Measurements from ENCODE around the gene TM2D3. TPM values are rescaled to one million over a fixed set of nuclear protein-coding genes. Genes with fewer than 3 reads are reported as not detected.
"Not testable (repeated sequence)": the region's sequence is repeated elsewhere in the genome, so short reads cannot be mapped to it uniquely, and the experiment has no call there.

The TM2D3 gene
- total RNA-seq, 2 donors from 2014 or later: 48.6 to 67.0 TPM

- H3K4me1 ChIP-seq (replicated peaks): no peaks in the 10 kb centered on the region
- TF ChIP-seq POLR2A (IDR thresholded peaks at IDR 0.05) (no peak), CTCF (IDR thresholded peaks at IDR 0.05) (no peak), POLR2AphosphoS5 (IDR thresholded peaks at IDR 0.05) (no peak)
- WGBS: 97% methylated on average over 3 of the region's 3 CpGs
- H3K4me3 ChIP-seq: no peak overlapping the region
- intact Hi-C loops (cut with DNase I): no loop called here
- no peaks in the 10 kb centered on the region for H3K36me3 ChIP-seq
- H3K27me3 ChIP-seq (replicated peaks; ENCODE audit: insufficient read depth): no peaks in the 10 kb centered on the region
- H3K9me3 ChIP-seq: no peaks in the 10 kb centered on the region
- DNase-seq (ENCODE audit: low spot score): no peak
- no peak overlapping the region for H3K27ac ChIP-seq
Measured at GRCh38 chr15:101633356-101633755, 18.8 kb downstream of the TM2D3 start.

GRCh38 chr15:101626729-101627128 lies 25.5 kb downstream of the TM2D3 start:
- intact Hi-C loops (cut with DNase I); H3K27ac ChIP-seq: not testable (repeated sequence)

GRCh38 chr15:101625980-101626379 lies 26.2 kb downstream of the TM2D3 start:
- Histone ChIP-seq H3K27me3 (replicated peaks; ENCODE audit: insufficient read depth) (no peaks in the 10 kb centered on the region), H3K36me3 (no peaks in the 10 kb centered on the region), H3K4me1 (replicated peaks) (no peaks in the 10 kb centered on the region), H3K4me3 (no peak overlapping the region), H3K9me3 (no peaks in the 10 kb centered on the region), H3K27ac (no peak overlapping the region)
- TF ChIP-seq POLR2A (IDR thresholded peaks at IDR 0.05): no peak
- TF ChIP-seq CTCF (IDR thresholded peaks at IDR 0.05): no peak
- TF ChIP-seq POLR2AphosphoS5 (IDR thresholded peaks at IDR 0.05): no peak
- intact Hi-C loops (cut with DNase I): no loop called here
- DNase-seq (ENCODE audit: low spot score): no peak
- WGBS: 100% methylated on average over 1 of the region's 1 CpG

More at GRCh38 chr15:101626729-101627128, 25.5 kb downstream of the TM2D3 start:
- H3K9me3 ChIP-seq; H3K4me1 ChIP-seq (replicated peaks); H3K27me3 ChIP-seq (replicated peaks; ENCODE audit: insufficient read depth); H3K36me3 ChIP-seq; H3K4me3 ChIP-seq; DNase-seq (ENCODE audit: low spot score): not testable (repeated sequence)
- WGBS: 83% methylated on average over 9 of the region's 15 CpGs

- TF ChIP-seq CTCF (IDR thresholded peaks at IDR 0.05) (no peak), POLR2A (IDR thresholded peaks at IDR 0.05) (no peak), POLR2AphosphoS5 (IDR thresholded peaks at IDR 0.05) (no peak)
- Histone ChIP-seq H3K4me1 (replicated peaks) (no peaks in the 10 kb centered on the region), H3K9me3 (no peaks in the 10 kb centered on the region), H3K4me3 (no peak overlapping the region), H3K36me3 (no peaks in the 10 kb centered on the region), H3K27me3 (replicated peaks; ENCODE audit: insufficient read depth) (no peaks in the 10 kb centered on the region), H3K27ac (no peak overlapping the region)
- 100% methylated on average over 1 of the region's 1 CpG for WGBS
- intact Hi-C loops (cut with DNase I): no loop called here
- no peak for DNase-seq (ENCODE audit: low spot score)
Measured at GRCh38 chr15:101625184-101625583, 27.0 kb downstream of the TM2D3 start.

- WGBS: 98% methylated on average over 6 of the region's 6 CpGs
- intact Hi-C loops (cut with DNase I): no loop called here
- Histone ChIP-seq H3K9me3 (no peaks in the 10 kb centered on the region), H3K27ac (no peak overlapping the region), H3K27me3 (replicated peaks; ENCODE audit: insufficient read depth) (no peaks in the 10 kb centered on the region), H3K4me3 (no peak overlapping the region), H3K36me3 (no peaks in the 10 kb centered on the region), H3K4me1 (replicated peaks) (no peaks in the 10 kb centered on the region)
- DNase-seq (ENCODE audit: low spot score): no peak
- no peak for TF ChIP-seq POLR2A (IDR thresholded peaks at IDR 0.05)
- no peak for TF ChIP-seq CTCF (IDR thresholded peaks at IDR 0.05)
- no peak for TF ChIP-seq POLR2AphosphoS5 (IDR thresholded peaks at IDR 0.05)
Measured at GRCh38 chr15:101623367-101624304, 28.5 kb downstream of the TM2D3 start.

Data from prostate gland (tissue), 2 donors.